ENCODE data around the gene PRKN.

DNA sequence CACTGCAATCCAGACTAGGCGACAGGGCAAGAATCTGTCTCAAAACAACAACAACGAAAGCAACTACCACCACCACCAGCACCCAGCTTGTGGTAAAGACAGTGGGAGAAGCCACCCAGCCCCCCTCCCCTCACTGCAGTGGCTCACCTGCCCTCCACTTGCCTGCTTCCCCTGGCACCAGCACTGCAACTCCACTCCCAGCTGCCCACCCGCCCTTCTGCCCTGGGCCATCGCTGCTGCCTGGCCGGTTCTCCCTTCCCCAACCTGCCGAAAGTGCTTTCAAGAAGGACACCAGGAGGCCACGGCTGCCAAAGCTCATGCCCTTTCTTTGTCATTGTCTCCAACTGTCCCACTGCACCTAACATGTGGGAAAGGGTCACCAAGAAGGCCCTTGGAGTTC lies 1359.1 kb downstream of the PRKN start:
- TF ChIP-seq, protein P1, sequence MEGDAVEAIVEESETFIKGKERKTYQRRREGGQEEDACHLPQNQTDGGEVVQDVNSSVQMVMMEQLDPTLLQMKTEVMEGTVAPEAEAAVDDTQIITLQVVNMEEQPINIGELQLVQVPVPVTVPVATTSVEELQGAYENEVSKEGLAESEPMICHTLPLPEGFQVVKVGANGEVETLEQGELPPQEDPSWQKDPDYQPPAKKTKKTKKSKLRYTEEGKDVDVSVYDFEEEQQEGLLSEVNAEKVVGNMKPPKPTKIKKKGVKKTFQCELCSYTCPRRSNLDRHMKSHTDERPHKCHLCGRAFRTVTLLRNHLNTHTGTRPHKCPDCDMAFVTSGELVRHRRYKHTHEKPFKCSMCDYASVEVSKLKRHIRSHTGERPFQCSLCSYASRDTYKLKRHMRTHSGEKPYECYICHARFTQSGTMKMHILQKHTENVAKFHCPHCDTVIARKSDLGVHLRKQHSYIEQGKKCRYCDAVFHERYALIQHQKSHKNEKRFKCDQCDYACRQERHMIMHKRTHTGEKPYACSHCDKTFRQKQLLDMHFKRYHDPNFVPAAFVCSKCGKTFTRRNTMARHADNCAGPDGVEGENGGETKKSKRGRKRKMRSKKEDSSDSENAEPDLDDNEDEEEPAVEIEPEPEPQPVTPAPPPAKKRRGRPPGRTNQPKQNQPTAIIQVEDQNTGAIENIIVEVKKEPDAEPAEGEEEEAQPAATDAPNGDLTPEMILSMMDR (IDR thresholded peaks at IDR 0.05; ENCODE audit: borderline replicate concordance, extremely low read depth, low read length, poor library complexity, severe bottlenecking), result no peak
- no peak for TF ChIP-seq EZH2 (IDR thresholded peaks at IDR 0.05; ENCODE audit: borderline replicate concordance, low read depth, low read length, severe bottlenecking)

All from DND-41 (cell line).